GM08714 (cell line): ENCODE measurements around the gene ZNF691.

ENCODE experiments used
- H3K4me3 ChIP-seq: fragments of 200-500 bp; sonication (Bioruptor generic); 2 replicates; pipeline ENCODE4 v1.5.1; 2014; ENCODE audit warnings: mild to moderate bottlenecking, low read length, inconsistent platforms
- ZNF274 ChIP-seq: IDR thresholded peaks from 2 replicates; pipeline ENCODE4 v1.6.1; 2012; ENCODE audit warnings: mild to moderate bottlenecking, low read depth, low read length

ZNF691 gene

GRCh38 chr1:42821690-42822089, 24.7 kb upstream of the ZNF691 start:
- no peak for TF ChIP-seq ZNF274

GRCh38 chr1:42822800-42823392, 23.5 kb upstream of the ZNF691 start:
- H3K4me3 ChIP-seq = no peak overlapping the region
- TF ChIP-seq ZNF274 = no peak

More at GRCh38 chr1:42821690-42822089, 24.7 kb upstream of the ZNF691 start:
- H3K4me3 ChIP-seq = no peak overlapping the region

GRCh38 chr1:42824481-42825035, 21.9 kb upstream of the ZNF691 start:
- TF ChIP-seq ZNF274 = no peak
- no peak overlapping the region for H3K4me3 ChIP-seq

GRCh38 chr1:42825036-42825851, 21.2 kb upstream of the ZNF691 start:
- no peak for TF ChIP-seq ZNF274
- no peak overlapping the region for H3K4me3 ChIP-seq

- H3K4me3 ChIP-seq = no peak overlapping the region
- no peak for TF ChIP-seq ZNF274
Observed at GRCh38 chr1:42830631-42831030, 15.8 kb upstream of the ZNF691 start.

- H3K4me3 ChIP-seq = no peak overlapping the region
- TF ChIP-seq ZNF274 = no peak
Observed at GRCh38 chr1:42831273-42831672, 15.1 kb upstream of the ZNF691 start.

GRCh38 chr1:42832641-42833240, 13.7 kb upstream of the ZNF691 start:
- no peak for TF ChIP-seq ZNF274
- no peak overlapping the region for H3K4me3 ChIP-seq

GRCh38 chr1:42833981-42834380, 12.4 kb upstream of the ZNF691 start:
- no peak overlapping the region for H3K4me3 ChIP-seq
- no peak for TF ChIP-seq ZNF274

GRCh38 chr1:42834803-42835202, 11.6 kb upstream of the ZNF691 start:
- no peak overlapping the region for H3K4me3 ChIP-seq
- no peak for TF ChIP-seq ZNF274

- no peak for TF ChIP-seq ZNF274
- no peak overlapping the region for H3K4me3 ChIP-seq
Observed at GRCh38 chr1:42835422-42835821, 11.0 kb upstream of the ZNF691 start.

GRCh38 chr1:42837709-42838108, 8.7 kb upstream of the ZNF691 start:
- no peak for TF ChIP-seq ZNF274
- no peak overlapping the region for H3K4me3 ChIP-seq

GRCh38 chr1:42838482-42839190, 7.8 kb upstream of the ZNF691 start:
- no peak for TF ChIP-seq ZNF274
- H3K4me3 ChIP-seq = no peak overlapping the region

- H3K4me3 ChIP-seq = no peak overlapping the region
- no peak for TF ChIP-seq ZNF274
Observed at GRCh38 chr1:42841010-42841409, 5.4 kb upstream of the ZNF691 start.
